ENCODE measurements around the gene STIMATE.

- TF ChIP-seq CTCF (IDR thresholded peaks at IDR 0.05; ENCODE audit: low read length) (no peak), EZH2 (optimal IDR thresholded peaks at IDR 0.05; ENCODE audit: low read depth, low read length) (no peak)
These were observed 15.0 kb downstream of the STIMATE start for GRCh38 chr3:52882377-52882776.
